T47D (cell line): ENCODE data around the gene HOGA1.
A peak's percentile ranks its signal among the peaks of the same experiment; 100 is the strongest.
"Not testable (repeated sequence)": the region's sequence is repeated elsewhere in the genome, so short reads cannot be mapped to it uniquely, and the experiment has no call there.

Experiments
- DNase-seq, 2 experiments: peaks; one replicate each; pipeline versions ENCODE4 v3.0.0 to v3.0.0-alpha.2; 2011 to 2012; ENCODE audit warnings: low read depth in 1 of 2, low spot score in 1 of 2
- JUND ChIP-seq: IDR thresholded peaks from 2 replicates; pipeline ENCODE4 v1.6.1; 2012; ENCODE audit warnings: low read depth
- in situ Hi-C: cut with HindIII; loops from 2 replicates; pipeline ENCODE4 v1.10.0; 2016; ENCODE audit warnings: low sequenced_read_pairs, low pct_unique_long_range_greater_than_20kb

The HOGA1 gene

DNA sequence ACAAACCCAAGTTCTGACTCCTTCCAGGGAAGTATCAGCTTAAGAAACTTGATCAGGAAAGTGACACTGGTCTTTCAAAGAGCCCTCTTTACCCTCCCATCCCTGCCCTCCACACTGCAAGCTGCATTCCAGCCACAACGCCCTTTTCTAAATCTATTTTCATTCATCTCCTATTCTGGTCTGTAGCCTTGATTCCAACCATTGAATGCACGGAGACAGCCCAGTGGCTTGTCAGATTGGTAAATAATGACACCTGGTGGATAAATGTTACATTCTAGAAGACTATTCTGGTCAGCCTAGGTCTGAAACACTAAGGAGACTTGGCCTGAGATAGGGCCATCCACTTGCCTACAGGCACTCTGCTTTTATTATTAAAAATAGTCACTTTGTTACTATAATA, 28.2 kb downstream of the HOGA1 start:
- DNase-seq = peak; percentile 83 to 87
- no peak for TF ChIP-seq JUND
- in situ Hi-C loops = no loop called here

DNA sequence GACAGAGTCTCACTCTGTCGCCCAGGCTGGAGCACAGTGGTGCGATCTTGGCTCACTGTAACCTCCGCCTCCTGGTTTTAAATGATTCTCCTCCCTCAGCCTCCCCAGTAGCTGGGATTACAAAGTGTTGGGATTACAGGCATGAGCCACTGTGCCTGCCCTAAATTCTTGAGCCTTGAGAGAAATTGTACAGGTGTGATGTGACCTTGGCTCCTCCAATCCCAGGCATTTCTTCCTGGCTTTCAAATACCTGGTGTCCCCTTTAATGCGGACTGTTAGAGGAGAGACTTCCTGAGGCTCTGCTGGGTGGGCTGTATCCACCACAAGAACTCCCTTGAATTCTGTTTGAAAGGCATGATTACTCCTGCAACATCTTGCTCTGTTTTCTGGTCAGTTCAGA, 34.1 kb downstream of the HOGA1 start:
- TF ChIP-seq JUND = no peak
- in situ Hi-C loops = no loop called here
- no peak for DNase-seq

DNA sequence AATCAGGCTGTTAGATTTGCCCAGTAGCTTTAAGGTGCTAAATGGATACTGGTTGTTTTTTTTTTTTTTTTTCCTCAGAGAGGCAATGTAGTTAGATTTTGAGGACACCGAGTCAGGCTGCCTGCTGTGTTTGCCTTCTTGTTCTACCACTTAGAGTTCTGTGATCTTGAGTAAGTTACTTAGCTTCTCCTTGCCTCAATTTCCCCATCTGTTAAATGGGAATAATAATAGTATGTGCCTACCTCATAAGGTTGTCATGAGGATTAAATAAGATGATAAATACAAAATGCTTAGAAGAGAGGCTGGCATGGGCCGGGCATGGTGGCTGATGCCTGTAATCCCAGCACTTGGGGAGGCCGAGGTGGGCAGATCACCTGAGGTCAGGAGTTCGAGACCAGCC, 34.5 kb downstream of the HOGA1 start:
- DNase-seq = no peak
- TF ChIP-seq JUND = no peak
- in situ Hi-C loops = no loop called here

DNA sequence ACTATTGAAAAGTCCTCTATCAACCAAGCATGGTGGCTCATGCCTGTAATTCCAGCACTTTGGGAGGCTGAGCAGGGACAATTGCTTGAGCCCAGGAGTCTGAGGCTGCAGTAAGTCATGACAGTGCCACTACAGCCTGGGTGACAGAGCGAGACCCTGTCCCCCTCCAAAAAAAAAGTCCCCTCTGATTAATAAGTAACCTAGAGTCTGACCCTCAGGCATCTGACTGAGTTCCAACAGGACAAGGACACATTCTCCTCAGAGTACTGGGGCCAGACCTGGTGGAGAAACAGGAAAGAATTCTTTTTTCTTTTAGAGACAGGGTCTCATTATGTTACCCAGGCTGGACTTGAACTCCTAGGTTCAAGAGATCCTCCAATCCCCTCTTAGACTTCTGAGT, 39.1 kb downstream of the HOGA1 start:
- no peak for TF ChIP-seq JUND
- no peak for DNase-seq
- in situ Hi-C loops = no loop called here

DNA sequence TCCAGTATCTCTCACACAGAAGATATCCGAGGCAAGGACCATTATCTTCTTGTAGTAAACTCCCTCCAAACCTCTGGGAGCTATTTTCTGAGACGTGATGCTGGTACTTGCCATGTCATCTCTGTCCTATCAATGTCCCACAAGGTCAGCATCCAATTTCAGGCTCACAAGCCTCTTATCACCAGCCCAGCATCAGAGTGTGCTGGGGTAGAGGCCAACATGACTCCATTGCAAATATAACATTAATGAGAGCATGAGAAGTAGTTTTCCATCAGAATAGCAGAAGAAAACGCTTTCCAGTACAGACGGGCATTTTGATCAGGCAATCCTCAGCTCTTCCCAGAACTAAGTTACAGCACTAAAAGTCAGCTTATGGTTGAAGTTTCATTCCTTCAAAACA, 43.5 kb downstream of the HOGA1 start:
- DNase-seq = no peak
- in situ Hi-C loops = no loop called here
- TF ChIP-seq JUND = no peak

DNA sequence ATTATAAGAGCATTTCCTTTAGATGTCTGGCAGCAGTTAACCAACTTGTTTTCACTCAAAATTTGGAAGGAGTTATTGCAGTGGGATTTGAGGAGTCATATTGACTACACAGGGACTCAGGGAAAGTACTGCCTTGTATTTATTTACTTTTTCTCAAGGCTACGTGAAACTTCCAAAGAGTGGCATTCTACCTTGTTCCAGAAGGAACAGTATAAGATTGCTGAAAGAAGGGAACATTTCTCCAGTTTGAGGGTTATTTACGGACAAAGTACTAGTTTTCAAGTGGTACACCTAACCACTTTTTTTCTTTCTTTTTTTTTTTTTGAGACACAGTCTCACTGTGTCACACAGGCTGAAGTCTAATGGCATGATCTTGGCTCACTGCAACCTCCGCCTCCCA, 44.0 kb downstream of the HOGA1 start:
- in situ Hi-C loops = no loop called here
- DNase-seq = no peak
- TF ChIP-seq JUND = no peak

DNA sequence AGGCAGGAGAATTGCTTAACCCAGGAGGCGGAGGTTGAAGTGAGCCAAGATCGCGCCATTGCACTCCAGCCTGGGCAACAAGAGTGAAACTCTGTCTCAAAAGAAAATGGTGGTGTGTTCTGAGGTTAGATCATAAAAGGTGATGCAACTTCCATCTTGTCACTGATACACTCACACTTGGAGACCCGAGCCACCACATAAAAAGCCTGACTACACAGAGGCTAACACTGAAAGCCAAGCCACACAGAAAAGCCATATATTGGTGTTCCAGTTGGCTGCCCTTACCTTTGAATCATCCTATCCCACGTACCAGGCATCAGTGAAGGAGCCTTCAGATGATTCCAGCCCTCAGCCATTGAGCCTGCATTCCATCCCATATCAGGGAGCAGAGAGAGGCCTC, 45.1 kb downstream of the HOGA1 start:
- no peak for DNase-seq
- in situ Hi-C loops = no loop called here

DNA sequence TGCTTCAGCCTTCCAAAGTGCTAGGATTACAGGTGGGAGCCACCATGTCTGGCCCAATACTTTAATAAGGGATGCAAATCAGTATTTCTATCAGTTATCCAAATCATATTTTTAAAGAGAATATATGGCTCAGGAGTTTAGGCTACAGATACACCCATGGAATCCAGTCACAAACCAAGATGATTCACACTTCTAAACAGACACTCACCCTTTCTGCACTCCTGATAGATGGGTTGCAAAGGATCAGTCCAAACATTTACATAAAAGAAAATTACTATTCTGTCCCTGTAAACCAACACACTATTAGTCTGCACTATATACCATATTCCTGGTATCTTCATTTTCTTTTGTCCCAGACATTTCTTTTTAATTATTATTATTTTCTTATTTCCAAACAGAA, 46.9 kb downstream of the HOGA1 start:
- in situ Hi-C loops = no loop called here
- no peak for TF ChIP-seq JUND
- DNase-seq = no peak

More for the DNA sequence above, 45.1 kb downstream of the HOGA1 start:
- TF ChIP-seq JUND = no peak

DNA sequence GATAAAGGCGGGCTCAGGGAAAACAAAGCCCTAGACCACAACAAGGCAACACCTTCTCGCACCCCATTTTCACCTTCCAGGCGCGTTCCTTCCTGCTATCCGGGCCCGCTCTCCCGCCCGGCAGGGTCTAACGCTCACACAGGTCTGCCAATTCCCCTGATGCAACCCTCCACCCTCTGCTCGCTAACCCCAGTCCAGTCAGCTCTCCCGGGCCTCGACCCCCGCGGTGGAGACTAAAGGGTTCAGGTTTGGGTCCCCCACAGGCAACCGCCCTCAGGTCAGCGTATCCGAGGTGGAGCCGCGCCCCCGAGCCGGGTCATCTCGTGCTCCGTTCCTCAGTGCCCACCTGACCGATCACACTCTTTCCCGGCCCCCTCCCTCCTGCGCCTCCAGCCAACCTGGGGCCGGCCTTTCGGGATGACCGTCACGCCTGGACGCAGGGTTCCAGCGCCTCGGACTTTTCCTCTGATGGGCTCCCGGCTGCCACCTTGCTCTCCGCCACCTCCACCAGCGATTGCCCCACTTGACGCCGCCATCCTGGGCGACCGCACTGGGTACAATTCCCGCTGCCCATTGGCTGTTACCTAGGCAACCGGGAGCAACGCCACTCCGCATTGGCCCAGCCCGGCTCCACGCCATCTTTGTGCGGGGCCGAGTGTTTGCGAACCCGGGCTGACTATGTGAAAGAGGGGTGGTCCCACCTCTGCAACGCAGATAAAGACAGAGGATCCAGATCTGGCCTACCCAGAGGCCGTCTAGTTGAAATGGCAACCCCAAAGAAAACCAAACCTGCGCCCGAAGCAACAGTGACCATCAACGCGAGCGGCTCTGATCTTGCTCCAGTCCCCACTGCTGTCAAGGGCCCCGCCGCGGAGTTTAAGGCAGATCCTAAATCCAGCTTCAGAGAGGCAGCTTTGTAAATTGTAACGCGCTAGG, 49.0 kb downstream of the HOGA1 start, which contains the start of gene MORN4:
Gene MORN4, minus strand, starts transcription at position 552 of the 936 bp plus-strand sequence. CDS start 13,847 bp downstream, outside the sequence.
- in situ Hi-C loops = no loop called here
- peak; percentile 90 to 96 for DNase-seq
- no peak for TF ChIP-seq JUND

DNA sequence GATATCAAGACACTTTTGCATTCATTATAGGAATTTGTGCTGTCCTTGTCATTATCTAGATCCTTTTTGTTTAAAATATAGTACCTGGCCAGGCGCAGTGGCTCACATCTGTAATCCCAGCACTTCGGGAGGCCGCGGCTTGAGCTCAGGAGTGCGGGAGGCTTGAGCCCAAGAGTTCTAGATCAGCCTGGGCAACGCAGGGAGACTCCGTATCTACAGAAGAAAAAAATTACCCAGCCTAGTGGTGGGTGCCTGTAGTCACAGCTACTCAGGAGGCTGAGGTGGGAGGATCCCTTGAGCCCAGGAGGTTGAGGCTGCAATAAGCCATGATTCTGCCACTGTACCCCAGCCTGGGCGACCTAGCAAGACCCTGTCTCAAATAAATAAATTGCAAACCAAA, 49.7 kb downstream of the HOGA1 start:
- TF ChIP-seq JUND = no peak
- in situ Hi-C loops = no loop called here
- DNase-seq = peak in 1 of 2 experiments; percentile 59

DNA sequence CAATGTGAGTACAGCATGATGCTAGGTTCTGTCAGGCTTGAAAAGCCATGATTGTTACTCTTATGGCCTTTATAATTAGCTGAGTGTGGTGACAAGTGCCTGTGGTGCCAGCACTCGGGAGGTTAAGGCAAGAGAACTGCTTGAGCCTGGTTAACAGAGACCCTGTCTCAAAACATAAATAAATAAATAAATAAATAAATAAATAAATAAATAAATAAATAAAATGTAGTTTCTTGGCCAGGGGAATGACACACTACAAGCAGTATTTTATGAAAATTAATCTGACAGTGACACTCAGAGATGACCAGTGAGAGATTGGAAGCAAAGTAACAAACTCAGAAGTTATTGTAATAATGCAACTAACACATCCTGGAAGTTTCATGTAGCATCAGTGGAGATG, 51.4 kb downstream of the HOGA1 start:
- in situ Hi-C loops = no loop called here
- no peak for DNase-seq
- TF ChIP-seq JUND = no peak

DNA sequence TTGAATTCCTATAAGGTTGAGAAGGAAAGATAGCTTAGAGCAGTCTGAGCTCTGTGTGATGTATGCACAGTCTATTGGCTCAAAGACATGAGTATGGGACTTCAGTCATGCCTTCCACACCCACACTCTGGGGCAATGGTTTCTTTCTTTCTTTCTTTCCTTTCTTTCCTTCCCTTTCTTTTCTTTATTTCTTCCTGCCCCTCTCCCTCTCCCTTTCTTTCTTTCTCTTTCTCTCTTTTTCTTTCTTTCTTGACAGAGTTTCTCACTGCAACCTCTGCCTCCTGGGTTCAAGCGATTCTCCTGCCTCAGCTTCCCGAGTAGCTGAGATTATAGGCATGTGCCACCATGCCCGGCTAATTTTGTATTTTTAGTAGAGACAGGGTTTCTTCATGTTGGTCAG, 54.9 kb downstream of the HOGA1 start:
- DNase-seq, in situ Hi-C loops: not testable (repeated sequence)

DNA sequence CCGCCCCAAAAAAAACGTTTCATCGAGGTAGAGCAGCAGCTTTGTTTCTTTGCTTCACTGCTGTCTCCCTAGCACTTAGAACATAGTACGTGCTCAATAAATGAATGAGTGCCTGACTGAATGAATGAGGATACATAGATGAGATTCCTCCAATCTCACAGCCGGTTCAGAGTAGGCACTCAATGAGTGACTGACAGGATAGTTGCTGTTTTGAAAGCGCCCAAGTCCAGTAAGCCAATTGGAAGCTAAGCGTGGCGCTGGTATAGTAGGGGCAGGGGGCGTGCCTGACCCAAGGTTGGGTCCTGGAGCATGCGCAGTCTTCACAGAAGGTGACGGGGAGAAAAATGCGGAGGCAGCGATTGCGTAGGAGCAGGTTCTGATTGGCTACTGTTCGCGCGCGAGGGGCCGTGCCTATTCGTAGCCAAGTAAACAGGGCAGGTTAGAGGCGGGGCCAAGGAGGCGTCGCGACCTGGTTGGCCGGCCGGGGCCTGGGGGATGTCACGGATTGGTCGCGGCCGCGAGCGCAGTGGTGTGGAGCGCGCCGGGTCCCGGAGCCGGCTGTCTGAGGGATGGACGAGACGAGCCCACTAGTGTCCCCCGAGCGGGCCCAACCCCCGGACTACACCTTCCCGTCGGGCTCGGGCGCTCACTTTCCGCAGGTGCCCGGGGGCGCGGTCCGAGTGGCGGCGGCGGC, 56.1 kb downstream of the HOGA1 start, which contains the start of gene PI4K2A:
Gene PI4K2A, plus strand, starts transcription at position 498 of the 694 bp plus-strand sequence. Its CDS starts 72 bp downstream, at position 570.
- in situ Hi-C loops = no loop called here
- no peak for TF ChIP-seq JUND
- peak; percentile 99 to 100 for DNase-seq
